Activated T-helper 2 cell treated with anti-CD3 and anti-CD28 coated beads, Interferon-gamma antibody, Interleukin-2, Interleukin-4, amounts not matched to agents 10 μg/mL and 5 μg/mL and 100 μg/mL, durations not matched to agents 14 hours and 24 hours and 36 hours (primary cell): ENCODE measurements around the gene PPM1J. TPM values are rescaled to one million over a fixed set of nuclear protein-coding genes. Genes with fewer than 3 reads are reported as not detected.

ENCODE experiments used
- DNase-seq: peaks from one replicate; pipeline ENCODE4 v3.0.0; 2021; ENCODE audit warnings: low spot score
- H3K27ac Mint-ChIP-seq: one replicate; pipeline ENCODE4 v1.8.0; 2021; ENCODE audit warnings: mixed read lengths
- H3K27me3 Mint-ChIP-seq: one replicate; pipeline ENCODE4 v1.8.0; 2021; ENCODE audit warnings: low read depth, mixed read lengths
- H3K36me3 Mint-ChIP-seq: one replicate; pipeline ENCODE4 v1.8.0; 2021; ENCODE audit warnings: low read depth, mixed read lengths
- H3K4me1 Mint-ChIP-seq: one replicate; pipeline ENCODE4 v1.8.0; 2021; ENCODE audit warnings: low read depth, mixed read lengths
- H3K4me3 Mint-ChIP-seq: one replicate; pipeline ENCODE4 v1.8.0; 2021; ENCODE audit warnings: low read depth, mild to moderate bottlenecking, moderate library complexity, mixed read lengths
- H3K9me3 Mint-ChIP-seq: one replicate; pipeline ENCODE4 v1.8.0; 2021; ENCODE audit warnings: mixed read lengths
- intact Hi-C: fragments of 100-400 bp; cut with micrococcal nuclease; formaldehyde crosslinking; loops from one replicate; pipeline ENCODE4 v1.15.1; 2023
- total RNA-seq: library from RNA; stranded (reverse); gene quantifications from 2 replicates; pipeline ENCODE4 v1.2.3, GENCODE V29; 2022

Gene PPM1J
- total RNA-seq, 1 donor from 2014 or later: 0.59 TPM

GRCh38 chr1:112699425-112700144, 15.5 kb downstream of the PPM1J start:
- peak overlapping the region; percentile 88 for H3K27ac Mint-ChIP-seq
- H3K4me3 Mint-ChIP-seq: no peak overlapping the region
- no peaks in the 10 kb centered on the region for H3K9me3 Mint-ChIP-seq
- intact Hi-C loops: loop anchor here (10.0 kb wide), 1 partner anchor 1085 kb away; no protein-coding TSS in a partner anchor
- DNase-seq: no peak
- H3K36me3 Mint-ChIP-seq: peaks cover 58% of the 10 kb centered on the region
- H3K4me1 Mint-ChIP-seq: peaks cover 46% of the 10 kb centered on the region
- no peaks in the 10 kb centered on the region for H3K27me3 Mint-ChIP-seq

- Mint-ChIP-seq H3K4me3 (no peak overlapping the region), H3K27ac (peak overlapping the region; percentile 16), H3K36me3 (peaks cover 58% of the 10 kb centered on the region), H3K27me3 (no peaks in the 10 kb centered on the region), H3K9me3 (no peaks in the 10 kb centered on the region), H3K4me1 (peaks cover 38% of the 10 kb centered on the region)
- no peak for DNase-seq
- intact Hi-C loops: no loop called here
Measured at GRCh38 chr1:112698366-112699310, 16.5 kb downstream of the PPM1J start.

GRCh38 chr1:112697781-112698201, 17.3 kb downstream of the PPM1J start:
- Mint-ChIP-seq H3K27me3 (no peaks in the 10 kb centered on the region), H3K36me3 (peaks cover 57% of the 10 kb centered on the region), H3K27ac (no peak overlapping the region), H3K4me1 (peaks cover 34% of the 10 kb centered on the region), H3K4me3 (no peak overlapping the region), H3K9me3 (no peaks in the 10 kb centered on the region)
- DNase-seq: no peak
- intact Hi-C loops: no loop called here

GRCh38 chr1:112696578-112697314, 18.4 kb downstream of the PPM1J start:
- Mint-ChIP-seq H3K27ac (no peak overlapping the region), H3K27me3 (no peaks in the 10 kb centered on the region), H3K36me3 (peaks cover 55% of the 10 kb centered on the region), H3K4me3 (no peak overlapping the region), H3K9me3 (no peaks in the 10 kb centered on the region), H3K4me1 (peaks cover 24% of the 10 kb centered on the region)
- DNase-seq: no peak
- intact Hi-C loops: no loop called here

GRCh38 chr1:112695276-112695675, 19.9 kb downstream of the PPM1J start:
- intact Hi-C loops: no loop called here
- no peaks in the 10 kb centered on the region for H3K27me3 Mint-ChIP-seq
- no peak for DNase-seq
- peaks cover 54% of the 10 kb centered on the region for H3K36me3 Mint-ChIP-seq
- H3K9me3 Mint-ChIP-seq: no peaks in the 10 kb centered on the region
- H3K4me1 Mint-ChIP-seq: peaks cover 11% of the 10 kb centered on the region
- no peak overlapping the region for H3K27ac Mint-ChIP-seq
- no peak overlapping the region for H3K4me3 Mint-ChIP-seq

GRCh38 chr1:112694363-112694929, 20.7 kb downstream of the PPM1J start:
- no peak overlapping the region for H3K27ac Mint-ChIP-seq
- no peaks in the 10 kb centered on the region for H3K27me3 Mint-ChIP-seq
- peaks cover 3% of the 10 kb centered on the region for H3K4me1 Mint-ChIP-seq
- peaks cover 53% of the 10 kb centered on the region for H3K36me3 Mint-ChIP-seq
- intact Hi-C loops: no loop called here
- no peaks in the 10 kb centered on the region for H3K9me3 Mint-ChIP-seq
- no peak for DNase-seq
- no peak overlapping the region for H3K4me3 Mint-ChIP-seq

- intact Hi-C loops: no loop called here
- H3K4me1 Mint-ChIP-seq: no peaks in the 10 kb centered on the region
- peaks cover 49% of the 10 kb centered on the region for H3K36me3 Mint-ChIP-seq
- H3K27me3 Mint-ChIP-seq: no peaks in the 10 kb centered on the region
- DNase-seq: no peak
- H3K4me3 Mint-ChIP-seq: no peak overlapping the region
- H3K9me3 Mint-ChIP-seq: no peaks in the 10 kb centered on the region
- no peak overlapping the region for H3K27ac Mint-ChIP-seq
Measured at GRCh38 chr1:112693821-112694220, 21.3 kb downstream of the PPM1J start.

- peaks cover 46% of the 10 kb centered on the region for H3K36me3 Mint-ChIP-seq
Measured at GRCh38 chr1:112692681-112693080, 22.5 kb downstream of the PPM1J start.

GRCh38 chr1:112689842-112690237, 25.3 kb downstream of the PPM1J start:
- intact Hi-C loops: no loop called here
- Mint-ChIP-seq H3K9me3 (no peaks in the 10 kb centered on the region), H3K27me3 (no peaks in the 10 kb centered on the region), H3K36me3 (peaks cover 32% of the 10 kb centered on the region), H3K27ac (no peak overlapping the region), H3K4me3 (no peak overlapping the region), H3K4me1 (peaks cover 3% of the 10 kb centered on the region)
- DNase-seq: no peak

More at GRCh38 chr1:112692681-112693080, 22.5 kb downstream of the PPM1J start:
- Mint-ChIP-seq H3K4me1 (no peaks in the 10 kb centered on the region), H3K4me3 (no peak overlapping the region), H3K27ac (no peak overlapping the region), H3K27me3 (no peaks in the 10 kb centered on the region), H3K9me3 (no peaks in the 10 kb centered on the region)
- DNase-seq: no peak
- intact Hi-C loops: no loop called here

- Mint-ChIP-seq H3K36me3 (peaks cover 30% of the 10 kb centered on the region), H3K9me3 (no peaks in the 10 kb centered on the region), H3K4me1 (peaks cover 3% of the 10 kb centered on the region), H3K27ac (no peak overlapping the region), H3K4me3 (no peak overlapping the region), H3K27me3 (no peaks in the 10 kb centered on the region)
- no peak for DNase-seq
- intact Hi-C loops: no loop called here
Measured at GRCh38 chr1:112689196-112689841, 25.8 kb downstream of the PPM1J start.

GRCh38 chr1:112688781-112689193, 26.3 kb downstream of the PPM1J start:
- H3K9me3 Mint-ChIP-seq: no peaks in the 10 kb centered on the region
- no peak overlapping the region for H3K4me3 Mint-ChIP-seq
- H3K4me1 Mint-ChIP-seq: peaks cover 3% of the 10 kb centered on the region
- H3K27me3 Mint-ChIP-seq: no peaks in the 10 kb centered on the region
- intact Hi-C loops: no loop called here
- no peak overlapping the region for H3K27ac Mint-ChIP-seq
- H3K36me3 Mint-ChIP-seq: peaks cover 30% of the 10 kb centered on the region
- no peak for DNase-seq
